Naive thymus-derived CD4-positive, alpha-beta T cell (primary cell): ENCODE data around the gene SREK1. TPM values are rescaled to one million over a fixed set of nuclear protein-coding genes. Genes with fewer than 3 reads are reported as not detected.

ENCODE experiments used
- ATAC-seq: fragments of 150-1000 bp; cut with Tn5 transposase; 2 replicates; pipeline ENCODE4 v1.10.0; 2021; ENCODE audit warnings: mild to moderate bottlenecking, moderate library complexity
- CTCF ChIA-PET: fragments of 350-600 bp; sonication (Branson Sonifier 250); formaldehyde crosslinking; loops from one replicate; lab custom pipeline; 2021; ENCODE audit warnings: antibody characterized with exemption; lab: Charles Lee
- POLR2A ChIA-PET: fragments of 350-600 bp; sonication (Branson Sonifier 250); formaldehyde crosslinking; loops from one replicate; lab custom pipeline; 2021; ENCODE audit warnings: antibody characterized with exemption, inconsistent platforms; lab: Charles Lee
- DNase-seq, 9 donors: peaks; one replicate each; pipeline versions ENCODE4 v3.0.0 to v3.0.0-alpha.2; 2020 to 2022; ENCODE audit warnings: mixed read lengths in 1 of 9
- H3K27ac ChIP-seq: one replicate; pipeline ENCODE4 v1.7.0; 2013; ENCODE audit warnings: mild to moderate bottlenecking, low read depth, low read length, moderate library complexity
- H3K27me3 ChIP-seq, 2 donors: one replicate each; pipeline ENCODE4 v1.7.0; 2013; ENCODE audit warnings: low read length in 2 of 2, mild to moderate bottlenecking in 2 of 2, moderate library complexity in 2 of 2; ENCODE audit not compliant: control insufficient read depth in 2 of 2, insufficient read depth in 2 of 2
- H3K36me3 ChIP-seq, 3 experiments: 1 replicate in 2 of 3; 2 replicates in 1 of 3; pipeline ENCODE4 v1.7.0; 2013; ENCODE audit warnings: low read length in 3 of 3, mild to moderate bottlenecking in 3 of 3, moderate library complexity in 1 of 3; ENCODE audit not compliant: insufficient read depth in 3 of 3, control insufficient read depth in 2 of 3
- H3K4me1 ChIP-seq, 2 donors: one replicate each; pipeline ENCODE4 v1.7.0; 2013; ENCODE audit warnings: low read length in 2 of 2, mild to moderate bottlenecking in 2 of 2, moderate library complexity in 1 of 2; ENCODE audit not compliant: control insufficient read depth in 2 of 2, insufficient read depth in 2 of 2
- H3K4me3 ChIP-seq: 2 replicates; pipeline ENCODE4 v1.7.0; 2013; ENCODE audit warnings: mild to moderate bottlenecking, low read length
- H3K9me3 ChIP-seq, 3 experiments: 1 replicate in 2 of 3; 2 replicates in 1 of 3; pipeline ENCODE4 v1.7.0; 2013; ENCODE audit warnings: low read length in 3 of 3; ENCODE audit not compliant: control insufficient read depth in 2 of 3
- H3K27ac Mint-ChIP-seq, 9 donors: one replicate each; pipeline ENCODE4 v1.8.0; 2020 to 2022; ENCODE audit warnings: mixed read lengths in 9 of 9, mild to moderate bottlenecking in 8 of 9, moderate library complexity in 5 of 9, inconsistent platforms in 2 of 9
- H3K27me3 Mint-ChIP-seq, 5 donors: one replicate each; pipeline ENCODE4 v1.8.0; 2021 to 2022; ENCODE audit warnings: mixed read lengths in 5 of 5, mild to moderate bottlenecking in 1 of 5
- H3K36me3 Mint-ChIP-seq, 5 donors: one replicate each; pipeline ENCODE4 v1.8.0; 2020 to 2022; ENCODE audit warnings: mixed read lengths in 5 of 5, mild to moderate bottlenecking in 3 of 5, inconsistent platforms in 1 of 5
- H3K4me1 Mint-ChIP-seq, 7 donors: one replicate each; pipeline ENCODE4 v1.8.0; 2020 to 2022; ENCODE audit warnings: mixed read lengths in 7 of 7, mild to moderate bottlenecking in 3 of 7, inconsistent platforms in 1 of 7
- H3K4me3 Mint-ChIP-seq, 10 donors: one replicate each; pipeline ENCODE4 v1.8.0; 2020 to 2022; ENCODE audit warnings: mild to moderate bottlenecking in 10 of 10, mixed read lengths in 10 of 10, moderate library complexity in 6 of 10, inconsistent platforms in 2 of 10
- H3K9me3 Mint-ChIP-seq, 11 donors: one replicate each; pipeline ENCODE4 v1.8.0; 2020 to 2022; ENCODE audit warnings: mixed read lengths in 11 of 11, mild to moderate bottlenecking in 4 of 11, inconsistent platforms in 1 of 11, moderate library complexity in 1 of 11
- intact Hi-C, 2 donors: fragments of 100-400 bp; cut with micrococcal nuclease; formaldehyde crosslinking; loops; one replicate each; pipeline ENCODE4 v1.15.1; 2023
- polyA plus RNA-seq, 2 donors: library from polyadenylated mRNA; unstranded; fragments of 300-500 nt; fragmentation: Illumina TruSeq; gene quantifications; one replicate each; pipeline ENCODE4 v1.2.3, GENCODE V29; 2021
- total RNA-seq, 6 experiments: library from RNA in 5 of 6; stranded (reverse) in 5 of 6; gene quantifications; 1 replicate in 5 of 6; 2 replicates in 1 of 6; pipeline ENCODE4 v1.2.3 and lab custom pipeline; 2021 to 2026

The SREK1 gene
- total and polyA plus RNA-seq, 7 experiments from 2014 or later: 16.2 to 143 (median 76.0) TPM

- ATAC-seq: no peak
- no peak overlapping the region for H3K4me3 ChIP-seq
- no peaks in the 10 kb centered on the region for H3K27me3 ChIP-seq
- Mint-ChIP-seq H3K27ac (peak overlapping the region; percentile 20 to 93 (median 89)), H3K4me1 (peaks cover 14 to 49% (median 35%) of the 10 kb centered on the region in 7 donors), H3K9me3 (peaks cover 0 to 1% (median 0%) of the 10 kb centered on the region in 11 donors), H3K36me3 (peaks cover 4 to 41% (median 21%) of the 10 kb centered on the region in 5 donors), H3K27me3 (no peaks in the 10 kb centered on the region), H3K4me3 (peak overlapping the region in 4 of 10 donors; percentile 15 to 57 (median 35))
- DNase-seq: peak in 1 of 9 donors; percentile 9
- peaks cover 0 to 27% (median 1%) of the 10 kb centered on the region in 3 experiments for H3K36me3 ChIP-seq
- intact Hi-C loops: loop anchor here (2.0 to 10.0 kb wide), 6 partner anchors 40 to 1037 kb away; partner anchors contain the start of gene ERBIN (in 1 of the 2)
- no peaks in the 10 kb centered on the region for H3K9me3 ChIP-seq
- ChIA-PET POLR2A (no interaction called here), CTCF (interaction anchor here (0.6 to 1.3 kb wide), 3 partner anchors 138 to 429 kb away, joined by 3 to 6 read pairs (median 5); no protein-coding TSS in a partner anchor)
- peaks cover 7 to 8% of the 10 kb centered on the region in 2 donors for H3K4me1 ChIP-seq
- H3K27ac ChIP-seq: peak overlapping the region; percentile 39
These were observed 26.3 kb downstream of the SREK1 start for GRCh38 chr5:66170195-66170919.

- peaks cover 0 to 1% (median 0%) of the 10 kb centered on the region in 11 donors for H3K9me3 Mint-ChIP-seq
- peak in 7 of 9 donors; percentile 69 to 85 (median 80) for DNase-seq
- no peak overlapping the region for H3K4me3 ChIP-seq
- H3K4me1 ChIP-seq: peaks cover 7 to 8% of the 10 kb centered on the region in 2 donors
- H3K36me3 ChIP-seq: peaks cover 0 to 29% (median 11%) of the 10 kb centered on the region in 3 experiments
- no peaks in the 10 kb centered on the region for H3K27me3 Mint-ChIP-seq
- peaks cover 9 to 39% (median 28%) of the 10 kb centered on the region in 7 donors for H3K4me1 Mint-ChIP-seq
- peak; percentile 89 for ATAC-seq
- ChIA-PET CTCF (interaction anchor here (0.6 to 1.3 kb wide), 4 partner anchors 137 to 586 kb away, joined by 3 to 6 read pairs (median 4); no protein-coding TSS in a partner anchor), POLR2A (interaction anchor here (1.1 kb wide), 1 partner anchor 247 kb away, joined by 3 read pairs; no protein-coding TSS in a partner anchor)
- H3K4me3 Mint-ChIP-seq: peak overlapping the region in 6 of 10 donors; percentile 5 to 48 (median 38)
- no peaks in the 10 kb centered on the region for H3K9me3 ChIP-seq
- peak overlapping the region; percentile 69 to 93 (median 90) for H3K27ac Mint-ChIP-seq
- no peaks in the 10 kb centered on the region for H3K27me3 ChIP-seq
- peaks cover 0 to 40% (median 28%) of the 10 kb centered on the region in 5 donors for H3K36me3 Mint-ChIP-seq
- intact Hi-C loops: loop anchor here (1.0 to 10.0 kb wide), 11 partner anchors 27 to 1036 kb away; partner anchors contain the start of genes SREK1 (in 2 of the 2) and ERBIN (in 1 of the 2)
- H3K27ac ChIP-seq: peak overlapping the region; percentile 43
These were observed 27.5 kb downstream of the SREK1 start for GRCh38 chr5:66171349-66172344.

GRCh38 chr5:66174338-66174737 is 30.2 kb downstream of the SREK1 start:
- peak overlapping the region in 1 of 9 donors; percentile 23 for H3K27ac Mint-ChIP-seq
- intact Hi-C loops: loop anchor here (5.0 to 10.0 kb wide), 5 partner anchors 250 to 1033 kb away; partner anchors contain the start of gene ERBIN (in 1 of the 2)
- Histone ChIP-seq H3K4me1 (peaks cover 7 to 8% of the 10 kb centered on the region in 2 donors), H3K36me3 (peaks cover 12 to 49% (median 22%) of the 10 kb centered on the region in 3 experiments), H3K9me3 (no peaks in the 10 kb centered on the region), H3K27me3 (no peaks in the 10 kb centered on the region), H3K4me3 (no peak overlapping the region), H3K27ac (no peak overlapping the region)
- H3K4me1 Mint-ChIP-seq: peaks cover 9 to 33% (median 26%) of the 10 kb centered on the region in 7 donors
- peak in 1 of 9 donors; percentile 14 for DNase-seq
- H3K9me3 Mint-ChIP-seq: peaks cover 0 to 1% (median 0%) of the 10 kb centered on the region in 11 donors
- ATAC-seq: no peak
- H3K4me3 Mint-ChIP-seq: no peak overlapping the region
- POLR2A ChIA-PET: no interaction called here
- peaks cover 4 to 62% (median 42%) of the 10 kb centered on the region in 5 donors for H3K36me3 Mint-ChIP-seq
- no peaks in the 10 kb centered on the region for H3K27me3 Mint-ChIP-seq
- CTCF ChIA-PET: no interaction called here

- DNase-seq (no peak), ATAC-seq (no peak)
- H3K4me3 ChIP-seq: no peak overlapping the region
- Mint-ChIP-seq H3K36me3 (peaks cover 4 to 65% (median 35%) of the 10 kb centered on the region in 5 donors), H3K27ac (no peak overlapping the region), H3K4me1 (peaks cover 0 to 6% (median 0%) of the 10 kb centered on the region in 7 donors), H3K27me3 (no peaks in the 10 kb centered on the region), H3K9me3 (no peaks in the 10 kb centered on the region), H3K4me3 (no peak overlapping the region)
- intact Hi-C loops: loop anchor here in 1 of 2 donors (10.0 kb wide), 2 partner anchors 254 to 646 kb away; partner anchors contain the start of gene ERBIN
- H3K36me3 ChIP-seq: peaks cover 12 to 59% (median 22%) of the 10 kb centered on the region in 3 experiments
- CTCF ChIA-PET: interaction anchor here (0.5 kb wide), 1 partner anchor 372 kb away, joined by 3 read pairs; no protein-coding TSS in a partner anchor
- POLR2A ChIA-PET: no interaction called here
- no peak overlapping the region for H3K27ac ChIP-seq
- H3K4me1 ChIP-seq: no peaks in the 10 kb centered on the region
- H3K9me3 ChIP-seq: no peaks in the 10 kb centered on the region
- H3K27me3 ChIP-seq: no peaks in the 10 kb centered on the region
These were observed 34.7 kb downstream of the SREK1 start for GRCh38 chr5:66178799-66179198.

GRCh38 chr5:66179297-66180051 is 35.4 kb downstream of the SREK1 start:
- intact Hi-C loops: loop anchor here in 1 of 2 donors (10.0 kb wide), 2 partner anchors 255 to 645 kb away; partner anchors contain the start of gene ERBIN
- CTCF ChIA-PET: no interaction called here

More at GRCh38 chr5:66179297-66180051, 35.4 kb downstream of the SREK1 start:
- Mint-ChIP-seq H3K27me3 (no peaks in the 10 kb centered on the region), H3K9me3 (no peaks in the 10 kb centered on the region), H3K36me3 (peaks cover 4 to 61% (median 35%) of the 10 kb centered on the region in 5 donors), H3K4me3 (no peak overlapping the region), H3K27ac (no peak overlapping the region), H3K4me1 (peaks cover 0 to 6% (median 0%) of the 10 kb centered on the region in 7 donors)
- POLR2A ChIA-PET: no interaction called here
- Histone ChIP-seq H3K4me3 (no peak overlapping the region), H3K4me1 (no peaks in the 10 kb centered on the region), H3K27ac (no peak overlapping the region), H3K27me3 (no peaks in the 10 kb centered on the region), H3K9me3 (no peaks in the 10 kb centered on the region), H3K36me3 (peaks cover 12 to 57% (median 22%) of the 10 kb centered on the region in 3 experiments)
- no peak for ATAC-seq
- DNase-seq: no peak
